ENCODE measurements around the gene CACNA1C. TPM values are rescaled to one million over a fixed set of nuclear protein-coding genes. Genes with fewer than 3 reads are reported as not detected.
"Not testable (repeated sequence)": the region's sequence is repeated elsewhere in the genome, so short reads cannot be mapped to it uniquely, and the experiment has no call there.

Gene CACNA1C
- total RNA-seq, 4 donors from 2014 or later: 9.7 to 42.1 (median 18.1) TPM

DNA sequence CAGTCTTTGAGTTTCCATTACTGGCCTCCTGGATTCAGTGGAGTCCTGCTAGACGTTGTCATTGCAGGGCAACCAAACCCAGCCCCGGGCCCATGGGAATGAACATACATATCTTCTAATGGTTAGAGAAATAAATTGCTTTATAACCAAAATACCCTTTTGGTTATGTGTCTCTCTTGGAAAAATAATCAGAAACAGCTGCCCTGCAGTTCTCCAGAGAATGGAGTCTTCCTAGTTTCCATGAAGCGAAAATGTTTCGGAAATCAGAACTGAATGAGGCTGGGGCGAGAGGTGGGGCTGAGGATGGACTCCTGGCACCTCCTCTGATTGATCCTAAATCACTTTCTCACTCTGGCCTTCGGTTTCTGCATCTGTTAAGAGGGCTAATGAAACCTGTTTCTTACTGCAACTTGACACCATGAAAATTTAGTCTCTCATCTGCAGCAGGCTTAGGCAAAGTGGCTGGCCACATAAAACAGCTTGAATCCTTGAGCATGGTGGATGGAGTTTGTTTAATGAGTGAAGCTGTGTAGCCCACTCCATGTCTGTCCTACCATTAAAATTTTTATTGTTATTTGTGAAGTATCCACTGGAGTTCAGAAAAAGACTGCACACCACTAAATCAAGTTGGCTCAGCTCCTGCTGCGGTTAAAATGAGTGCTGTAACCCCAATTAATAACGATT, 198.9 kb downstream of the CACNA1C start:
- no peaks in the 10 kb centered on the region for H3K27me3 ChIP-seq
- no peak overlapping the region for H3K4me3 ChIP-seq
- peak overlapping the region in 1 of 4 donors; percentile 82 for H3K27ac ChIP-seq
- H3K4me1 ChIP-seq: peaks cover 0 to 4% (median 0%) of the 10 kb centered on the region in 4 donors
- no peak for DNase-seq
- TF ChIP-seq POLR2A (IDR thresholded peaks at IDR 0.05): no peak
- TF ChIP-seq, protein P1, sequence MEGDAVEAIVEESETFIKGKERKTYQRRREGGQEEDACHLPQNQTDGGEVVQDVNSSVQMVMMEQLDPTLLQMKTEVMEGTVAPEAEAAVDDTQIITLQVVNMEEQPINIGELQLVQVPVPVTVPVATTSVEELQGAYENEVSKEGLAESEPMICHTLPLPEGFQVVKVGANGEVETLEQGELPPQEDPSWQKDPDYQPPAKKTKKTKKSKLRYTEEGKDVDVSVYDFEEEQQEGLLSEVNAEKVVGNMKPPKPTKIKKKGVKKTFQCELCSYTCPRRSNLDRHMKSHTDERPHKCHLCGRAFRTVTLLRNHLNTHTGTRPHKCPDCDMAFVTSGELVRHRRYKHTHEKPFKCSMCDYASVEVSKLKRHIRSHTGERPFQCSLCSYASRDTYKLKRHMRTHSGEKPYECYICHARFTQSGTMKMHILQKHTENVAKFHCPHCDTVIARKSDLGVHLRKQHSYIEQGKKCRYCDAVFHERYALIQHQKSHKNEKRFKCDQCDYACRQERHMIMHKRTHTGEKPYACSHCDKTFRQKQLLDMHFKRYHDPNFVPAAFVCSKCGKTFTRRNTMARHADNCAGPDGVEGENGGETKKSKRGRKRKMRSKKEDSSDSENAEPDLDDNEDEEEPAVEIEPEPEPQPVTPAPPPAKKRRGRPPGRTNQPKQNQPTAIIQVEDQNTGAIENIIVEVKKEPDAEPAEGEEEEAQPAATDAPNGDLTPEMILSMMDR (IDR thresholded peaks at IDR 0.05): no peak
- no peaks in the 10 kb centered on the region for H3K9me3 ChIP-seq
- H3K36me3 ChIP-seq: no peaks in the 10 kb centered on the region

DNA sequence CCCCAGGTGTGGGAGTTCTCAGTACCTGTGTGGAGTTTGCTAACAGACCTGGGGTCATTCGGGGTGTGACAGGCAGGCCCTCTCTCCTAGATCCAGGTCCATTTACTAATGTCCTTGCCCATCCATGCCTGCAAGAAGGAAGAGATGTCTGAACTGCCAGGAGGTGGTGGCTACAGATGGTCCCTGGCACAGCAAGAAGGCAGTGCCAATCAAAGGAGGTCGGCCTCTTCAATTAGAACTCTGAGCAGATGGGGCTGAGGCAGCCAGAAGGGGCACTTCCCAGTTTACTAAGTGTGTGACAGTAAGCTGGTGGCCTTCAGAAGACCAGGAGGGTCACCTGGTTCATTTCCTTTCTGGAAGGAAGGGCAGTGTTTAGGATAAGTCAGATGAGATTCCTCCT, 202.5 kb downstream of the CACNA1C start:
- H3K36me3 ChIP-seq: no peaks in the 10 kb centered on the region
- DNase-seq: no peak
- H3K27ac ChIP-seq: no peak overlapping the region
- no peaks in the 10 kb centered on the region for H3K27me3 ChIP-seq
- TF ChIP-seq, protein P1 (IDR thresholded peaks at IDR 0.05): no peak
- no peak for TF ChIP-seq POLR2A (IDR thresholded peaks at IDR 0.05)
- H3K4me1 ChIP-seq: peaks cover 0 to 3% (median 0%) of the 10 kb centered on the region in 4 donors
- H3K9me3 ChIP-seq: no peaks in the 10 kb centered on the region
- no peak overlapping the region for H3K4me3 ChIP-seq

DNA sequence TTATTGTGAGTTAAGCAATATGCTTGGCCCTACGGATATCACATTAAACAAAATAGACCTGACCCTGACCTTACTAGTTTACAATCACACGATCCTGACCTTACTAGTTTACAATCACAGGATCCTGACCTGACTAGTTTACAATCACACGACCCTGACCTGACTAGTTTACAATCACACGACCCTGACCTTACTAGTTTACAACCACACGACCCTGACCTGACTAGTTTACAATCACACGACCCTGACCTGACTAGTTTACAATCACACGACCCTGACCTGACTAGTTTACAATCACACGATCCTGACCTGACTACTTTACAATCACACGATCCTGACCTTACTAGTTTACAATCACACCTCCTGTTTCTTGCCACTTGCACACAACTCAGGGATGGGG, 202.9 kb downstream of the CACNA1C start:
- H3K4me3 ChIP-seq, DNase-seq, H3K9me3 ChIP-seq, H3K27ac ChIP-seq, H3K4me1 ChIP-seq, H3K36me3 ChIP-seq, H3K27me3 ChIP-seq: not testable (repeated sequence)

DNA sequence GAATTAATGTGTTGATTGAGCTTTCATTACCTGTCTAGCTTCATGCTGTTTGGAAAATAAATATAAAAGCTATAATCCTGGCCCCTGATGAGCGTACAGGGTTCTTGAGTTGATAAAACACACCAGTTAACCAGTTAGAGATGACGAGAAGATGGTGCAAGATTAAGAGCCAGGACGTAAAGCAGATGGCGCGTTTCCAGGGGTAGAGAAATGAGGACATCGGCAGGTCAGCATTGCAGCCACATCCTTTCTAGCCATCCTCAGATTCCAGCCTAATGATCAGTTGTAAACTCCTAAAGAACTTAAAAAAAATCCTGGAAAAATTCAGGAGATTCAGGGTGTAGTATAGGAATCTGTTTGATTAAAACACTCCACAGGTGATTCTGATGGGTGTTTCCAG, 203.7 kb downstream of the CACNA1C start:
- TF ChIP-seq, protein P1 (IDR thresholded peaks at IDR 0.05): no peak
- TF ChIP-seq POLR2A (IDR thresholded peaks at IDR 0.05): no peak
- Histone ChIP-seq H3K27me3 (no peaks in the 10 kb centered on the region), H3K9me3 (no peaks in the 10 kb centered on the region), H3K36me3 (no peaks in the 10 kb centered on the region), H3K4me1 (peaks cover 0 to 3% (median 0%) of the 10 kb centered on the region in 4 donors), H3K4me3 (no peak overlapping the region), H3K27ac (peak overlapping the region in 1 of 4 donors; percentile 15)
- no peak for DNase-seq

DNA sequence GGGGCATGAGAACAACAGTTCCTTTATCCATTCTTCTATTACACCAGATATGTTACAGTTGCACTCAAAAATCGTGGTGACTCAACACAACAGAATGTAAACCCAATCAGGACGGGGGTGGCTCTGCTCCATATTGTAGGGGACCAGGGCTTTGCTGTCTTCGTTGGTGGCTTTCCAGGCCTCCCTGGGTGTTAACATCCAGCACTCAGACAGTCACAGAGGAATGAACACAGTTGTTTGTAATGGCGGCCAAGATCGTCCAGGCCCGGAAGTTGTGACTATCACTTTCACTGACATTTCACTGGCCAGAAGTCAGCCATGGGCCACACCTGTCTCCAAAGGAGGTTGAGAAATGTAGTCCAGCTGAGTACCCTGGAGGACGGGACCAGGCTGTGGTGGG, 204.1 kb downstream of the CACNA1C start:
- no peaks in the 10 kb centered on the region for H3K36me3 ChIP-seq
- no peaks in the 10 kb centered on the region for H3K9me3 ChIP-seq
- peaks cover 0 to 3% (median 0%) of the 10 kb centered on the region in 4 donors for H3K4me1 ChIP-seq
- H3K27ac ChIP-seq: peak overlapping the region in 2 of 4 donors; percentile 13 to 15
- no peak for DNase-seq
- no peaks in the 10 kb centered on the region for H3K27me3 ChIP-seq
- H3K4me3 ChIP-seq: no peak overlapping the region
- no peak for TF ChIP-seq POLR2A (IDR thresholded peaks at IDR 0.05)
- TF ChIP-seq, protein P1 (IDR thresholded peaks at IDR 0.05): no peak

DNA sequence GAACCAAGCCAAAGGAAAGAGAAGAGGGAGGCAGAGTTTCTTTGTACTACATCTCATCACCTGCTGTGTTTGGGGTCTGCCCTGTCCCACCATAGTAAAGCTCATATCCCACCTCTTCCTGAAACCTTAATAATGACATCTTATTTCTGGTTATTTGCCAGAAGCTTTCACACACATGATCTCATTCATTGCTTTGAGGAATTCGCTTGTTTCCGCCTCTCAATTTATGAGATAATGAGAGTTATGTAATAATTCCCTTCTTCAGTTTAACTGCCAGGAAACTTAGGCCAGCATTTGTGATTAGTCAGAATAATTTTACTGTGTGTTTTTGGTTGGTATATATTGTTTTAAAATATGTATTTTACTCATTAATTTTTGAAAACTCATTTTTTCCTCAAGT, 205.2 kb downstream of the CACNA1C start:
- H3K36me3 ChIP-seq: no peaks in the 10 kb centered on the region
- H3K4me3 ChIP-seq: no peak overlapping the region
- no peaks in the 10 kb centered on the region for H3K9me3 ChIP-seq
- H3K27me3 ChIP-seq: no peaks in the 10 kb centered on the region
- no peak for TF ChIP-seq POLR2A (IDR thresholded peaks at IDR 0.05)
- TF ChIP-seq, protein P1 (IDR thresholded peaks at IDR 0.05): no peak
- peaks cover 0 to 3% (median 0%) of the 10 kb centered on the region in 4 donors for H3K4me1 ChIP-seq
- DNase-seq: no peak
- H3K27ac ChIP-seq: no peak overlapping the region
